Measurements from ENCODE around the gene TRPC4. TPM values are rescaled to one million over a fixed set of nuclear protein-coding genes. Genes with fewer than 3 reads are reported as not detected.

Gene TRPC4
- total RNA-seq, 1 experiment from 2014 or later = 0.22 TPM

GRCh38 chr13:37640499-37640898, 229.1 kb downstream of the TRPC4 start:
- Histone ChIP-seq H3K4me3 (ENCODE audit: low read length) (no peak overlapping the region), H3K27ac (ENCODE audit: low read length) (no peak overlapping the region), H3K79me2 (ENCODE audit: low read length) (no peaks in the 10 kb centered on the region), H3K36me3 (ENCODE audit: low read depth, low read length) (no peaks in the 10 kb centered on the region), H2AFZ (ENCODE audit: low read length) (no peak overlapping the region), H3K9me2 (replicated peaks; ENCODE audit: low read length) (no peaks in the 10 kb centered on the region), H3F3A (ENCODE audit: low read length, unreplicated experiment) (no peaks in the 10 kb centered on the region), H3K9me3 (ENCODE audit: low read length) (no peaks in the 10 kb centered on the region), H3K4me2 (ENCODE audit: low read length) (no peak overlapping the region), H3K9ac (ENCODE audit: low read length) (no peak overlapping the region), H3K27me3 (ENCODE audit: low read length) (peaks cover 18% of the 10 kb centered on the region), H4K20me1 (ENCODE audit: low read length) (no peaks in the 10 kb centered on the region), H3K4me1 (ENCODE audit: insufficient read depth, low read length) (no peaks in the 10 kb centered on the region)
- BruUV-seq (replicated peaks) = no TSS peak
- intact Hi-C loops (cut with micrococcal nuclease) = loop anchor here (1.0 to 10.0 kb wide), 4 partner anchors 124 to 890 kb away; partner anchors contain the start of gene TRPC4
- ChIA-PET CTCF (interaction anchor here (0.7 to 1.1 kb wide), 4 partner anchors 8 to 942 kb away, joined by 4 to 7 read pairs (median 5); no protein-coding TSS in a partner anchor), POLR2A (ENCODE audit: unreplicated experiment) (no interaction called here)
- peak; percentile 58 for DNase-seq
- TF ChIP-seq EZH2phosphoT487 (IDR thresholded peaks at IDR 0.05; ENCODE audit: borderline replicate concordance, low read length) (no peak), CTCF (conservative IDR thresholded peaks at IDR 0.05; ENCODE audit: low read depth, low read length) (peak; percentile 72)
- peak; percentile 80 for ATAC-seq

GRCh38 chr13:37636701-37637100, 232.9 kb downstream of the TRPC4 start:
- Histone ChIP-seq H3K27ac (ENCODE audit: low read length) (no peak overlapping the region), H3K79me2 (ENCODE audit: low read length) (no peaks in the 10 kb centered on the region), H3K4me1 (ENCODE audit: insufficient read depth, low read length) (no peaks in the 10 kb centered on the region), H3K9me3 (ENCODE audit: low read length) (no peaks in the 10 kb centered on the region), H4K20me1 (ENCODE audit: low read length) (no peaks in the 10 kb centered on the region), H3K4me3 (ENCODE audit: low read length) (no peak overlapping the region), H3K9ac (ENCODE audit: low read length) (no peak overlapping the region), H3F3A (ENCODE audit: low read length, unreplicated experiment) (no peaks in the 10 kb centered on the region), H3K9me2 (replicated peaks; ENCODE audit: low read length) (no peaks in the 10 kb centered on the region), H3K4me2 (ENCODE audit: low read length) (no peak overlapping the region), H3K27me3 (ENCODE audit: low read length) (peaks cover 34% of the 10 kb centered on the region), H2AFZ (ENCODE audit: low read length) (no peak overlapping the region), H3K36me3 (ENCODE audit: low read depth, low read length) (no peaks in the 10 kb centered on the region)
- DNase-seq (no peak), ATAC-seq (no peak)
- ChIA-PET POLR2A (ENCODE audit: unreplicated experiment) (no interaction called here), CTCF (no interaction called here)
- intact Hi-C loops (cut with micrococcal nuclease) = no loop called here
- no peak for TF ChIP-seq CTCF (conservative IDR thresholded peaks at IDR 0.05; ENCODE audit: low read depth, low read length)
- TF ChIP-seq EZH2 (IDR thresholded peaks at IDR 0.05; ENCODE audit: low read length, unreplicated experiment) = no peak
- no peak for TF ChIP-seq EZH2phosphoT487 (IDR thresholded peaks at IDR 0.05; ENCODE audit: borderline replicate concordance, low read length)
- no TSS peak for BruUV-seq (replicated peaks)

DNA sequence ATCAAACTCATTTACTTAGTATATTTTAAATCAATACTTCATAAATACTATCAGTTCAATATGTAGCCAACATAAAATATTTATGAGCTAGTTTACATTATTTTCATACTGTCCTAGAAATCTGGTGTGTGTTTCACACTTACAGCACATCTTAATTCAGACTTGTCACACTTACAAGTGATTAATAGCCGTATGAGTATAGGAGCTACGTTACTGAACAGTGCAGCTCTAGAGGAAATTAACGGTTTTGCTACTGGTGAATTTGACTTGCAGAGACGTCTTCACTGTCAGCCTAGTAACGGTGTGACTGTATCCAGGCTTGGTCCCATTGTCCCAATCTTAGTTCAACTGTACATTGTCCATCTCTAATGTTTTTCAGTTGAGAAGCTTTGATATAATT, 237.3 kb downstream of the TRPC4 start:
- ChIA-PET CTCF (no interaction called here), POLR2A (ENCODE audit: unreplicated experiment) (no interaction called here)
- no peak overlapping the region for H3K9ac ChIP-seq (ENCODE audit: low read length)
- H3K27me3 ChIP-seq (ENCODE audit: low read length) = peaks cover 26% of the 10 kb centered on the region
- H3F3A ChIP-seq (ENCODE audit: low read length, unreplicated experiment) = no peaks in the 10 kb centered on the region
- no peaks in the 10 kb centered on the region for H3K79me2 ChIP-seq (ENCODE audit: low read length)
- DNase-seq (no peak), ATAC-seq (no peak)
- no peak overlapping the region for H3K27ac ChIP-seq (ENCODE audit: low read length)
- no peaks in the 10 kb centered on the region for H3K9me3 ChIP-seq (ENCODE audit: low read length)
- no peaks in the 10 kb centered on the region for H3K4me1 ChIP-seq (ENCODE audit: insufficient read depth, low read length)
- no peak overlapping the region for H3K4me2 ChIP-seq (ENCODE audit: low read length)
- intact Hi-C loops (cut with micrococcal nuclease) = no loop called here
- no peak overlapping the region for H3K4me3 ChIP-seq (ENCODE audit: low read length)
- no peaks in the 10 kb centered on the region for H4K20me1 ChIP-seq (ENCODE audit: low read length)
- H2AFZ ChIP-seq (ENCODE audit: low read length) = no peak overlapping the region
- no peaks in the 10 kb centered on the region for H3K9me2 ChIP-seq (replicated peaks; ENCODE audit: low read length)
- H3K36me3 ChIP-seq (ENCODE audit: low read depth, low read length) = no peaks in the 10 kb centered on the region
- BruUV-seq (replicated peaks) = no TSS peak
- no peak for TF ChIP-seq EZH2phosphoT487 (IDR thresholded peaks at IDR 0.05; ENCODE audit: borderline replicate concordance, low read length)
- TF ChIP-seq CTCF (conservative IDR thresholded peaks at IDR 0.05; ENCODE audit: low read depth, low read length) = no peak
- TF ChIP-seq EZH2 (IDR thresholded peaks at IDR 0.05; ENCODE audit: low read length, unreplicated experiment) = no peak
